T-helper 22 cell (primary cell): ENCODE data around the gene RPLP1.

Experiments used
- DNase-seq: peaks from one replicate; pipeline ENCODE4 v3.0.0-alpha.2; 2020; ENCODE audit warnings: low read depth

The RPLP1 gene

GRCh38 chr15:69498282-69498681 is 45.7 kb downstream of the RPLP1 start:
- no peak for DNase-seq

GRCh38 chr15:69498987-69499386 is 46.4 kb downstream of the RPLP1 start:
- DNase-seq = no peak

- DNase-seq = no peak
Measured at GRCh38 chr15:69499521-69500211, 47.0 kb downstream of the RPLP1 start.

GRCh38 chr15:69500339-69500738 is 47.7 kb downstream of the RPLP1 start:
- no peak for DNase-seq

- no peak for DNase-seq
Measured at GRCh38 chr15:69501456-69501855, 48.8 kb downstream of the RPLP1 start.

- DNase-seq = no peak
Measured at GRCh38 chr15:69502470-69503045, 49.9 kb downstream of the RPLP1 start.

- no peak for DNase-seq
Measured at GRCh38 chr15:69504352-69505040, 51.9 kb downstream of the RPLP1 start.
